Testis (tissue), 3 donors: ENCODE results near the gene GJA9. TPM values are rescaled to one million over a fixed set of nuclear protein-coding genes. Genes with fewer than 3 reads are reported as not detected.

Experiments
- DNase-seq: peaks from one replicate; pipeline ENCODE4 v3.0.0-alpha.2; 2019
- H3K27ac ChIP-seq, 2 donors: fragments of 200-600 bp; sonication (generic); one replicate each; pipeline ENCODE4 v1.5.1; 2019
- H3K27me3 ChIP-seq: fragments of 200-600 bp; sonication (generic); one replicate; pipeline ENCODE4 v1.5.1; 2019
- H3K36me3 ChIP-seq: fragments of 200-600 bp; sonication (generic); one replicate; pipeline ENCODE4 v1.5.1; 2017; ENCODE audit warnings: low read depth; ENCODE audit errors: missing control alignments
- H3K4me1 ChIP-seq: fragments of 200-600 bp; sonication (generic); one replicate; pipeline ENCODE4 v1.5.1; 2019
- H3K4me3 ChIP-seq, 2 donors: fragments of 200-600 bp; sonication (generic); one replicate each; pipeline ENCODE4 v1.5.1; 2017 to 2019
- H3K9me3 ChIP-seq: fragments of 200-600 bp; sonication (generic); one replicate; pipeline ENCODE4 v1.5.1; 2017
- POLR2A ChIP-seq: fragments of 450-650 bp; IDR thresholded peaks from one replicate; pipeline ENCODE4 v1.6.1; 2017; ENCODE audit warnings: antibody characterized with exemption, mild to moderate bottlenecking, moderate library complexity
- WGBS, 2 donors: methylation state at CpG; one replicate each; pipeline ENCODE4 v1.1.5; 2018; 5-methylcytosine and 5-hydroxymethylcytosine counted together
- intact Hi-C: fragments of 100-400 bp; cut with DNase I; formaldehyde crosslinking; loops from one replicate; pipeline ENCODE4 v1.15.1; 2023; ENCODE audit warnings: low total_unique reads
- polyA plus RNA-seq: library from polyadenylated mRNA; stranded (reverse); fragments of 350-450 nt; fragmentation: Illumina TruSeq; extraction: RNeasy Lipid Tissue Mini Kit (QIAGEN cat#74804); gene quantifications from one replicate; pipeline ENCODE4 v1.2.3, GENCODE V29; 2014; ENCODE audit warnings: low read depth, low replicate concordance; ENCODE audit not compliant: insufficient read depth
- total RNA-seq, 2 donors: library from RNA; depleted of rRNA; stranded (reverse); fragments of >200 nt; gene quantifications; one replicate each; pipeline ENCODE4 v1.2.3, GENCODE V29; 2016
- TF ChIP-seq, protein P1 (sequence below), 3 experiments: fragments of 450-650 bp in 2 of 3; fragments of 200-600 bp in 1 of 3; sonication (generic) in 1 of 3; IDR thresholded peaks; one replicate each; pipeline ENCODE4 v1.5.1; 2016 to 2019; ENCODE audit warnings: antibody characterized with exemption in 3 of 3, mild to moderate bottlenecking in 2 of 3, moderate library complexity in 1 of 3

Gene GJA9
- total and polyA plus RNA-seq, 3 donors from 2014 or later = 0.19 to 3.4 (median 1.0) TPM

DNA sequence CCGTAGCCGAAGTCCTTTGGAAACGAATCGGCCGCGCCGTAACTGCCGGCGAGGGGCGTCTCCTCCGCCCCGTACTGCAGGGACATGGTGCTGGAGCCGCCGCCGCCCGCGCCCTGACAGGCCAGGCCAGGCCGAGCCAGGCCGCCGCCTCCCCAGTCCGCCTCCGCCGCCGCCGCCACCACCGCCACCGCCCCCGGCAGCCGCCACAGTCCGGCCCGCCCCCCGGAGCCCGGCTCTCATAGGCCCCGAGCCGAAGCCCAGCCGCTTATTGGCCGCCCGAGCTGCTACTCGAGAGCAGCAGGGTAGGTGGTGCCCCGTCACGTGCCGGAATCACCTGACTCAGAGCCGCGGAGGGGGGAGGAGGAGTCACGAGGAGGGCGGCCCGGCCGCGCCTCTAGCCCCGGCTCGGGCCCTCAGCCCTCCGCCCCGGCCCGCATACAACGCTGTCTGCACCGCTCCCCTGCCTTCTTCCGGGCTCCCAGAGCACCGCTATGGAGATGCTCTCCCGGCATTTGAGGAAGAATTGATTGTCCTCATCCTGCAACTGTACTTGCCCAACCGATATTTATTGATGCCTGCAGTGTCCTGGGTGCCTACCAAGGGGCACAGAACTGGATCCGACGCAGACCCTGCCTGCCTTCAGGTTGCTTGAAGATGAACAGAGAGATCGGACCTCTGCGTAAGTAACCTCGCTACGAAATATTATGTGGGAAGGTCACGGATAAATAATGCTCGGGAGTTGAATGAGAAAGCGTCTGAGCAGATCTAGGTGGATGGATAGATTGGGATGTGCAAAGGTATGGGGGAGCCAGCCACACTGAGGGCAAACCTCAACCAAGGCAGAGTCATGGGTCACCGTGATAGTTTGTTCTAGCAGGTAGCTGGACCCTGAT, 21.6 kb downstream of the GJA9 start, which contains the start of gene RRAGC:
TSS of gene RRAGC (minus strand) at position 212 of the 893 bp plus-strand sequence. CDS start at position 86, 126 bp downstream.
- no peak for TF ChIP-seq POLR2A
- TF ChIP-seq, protein P1, sequence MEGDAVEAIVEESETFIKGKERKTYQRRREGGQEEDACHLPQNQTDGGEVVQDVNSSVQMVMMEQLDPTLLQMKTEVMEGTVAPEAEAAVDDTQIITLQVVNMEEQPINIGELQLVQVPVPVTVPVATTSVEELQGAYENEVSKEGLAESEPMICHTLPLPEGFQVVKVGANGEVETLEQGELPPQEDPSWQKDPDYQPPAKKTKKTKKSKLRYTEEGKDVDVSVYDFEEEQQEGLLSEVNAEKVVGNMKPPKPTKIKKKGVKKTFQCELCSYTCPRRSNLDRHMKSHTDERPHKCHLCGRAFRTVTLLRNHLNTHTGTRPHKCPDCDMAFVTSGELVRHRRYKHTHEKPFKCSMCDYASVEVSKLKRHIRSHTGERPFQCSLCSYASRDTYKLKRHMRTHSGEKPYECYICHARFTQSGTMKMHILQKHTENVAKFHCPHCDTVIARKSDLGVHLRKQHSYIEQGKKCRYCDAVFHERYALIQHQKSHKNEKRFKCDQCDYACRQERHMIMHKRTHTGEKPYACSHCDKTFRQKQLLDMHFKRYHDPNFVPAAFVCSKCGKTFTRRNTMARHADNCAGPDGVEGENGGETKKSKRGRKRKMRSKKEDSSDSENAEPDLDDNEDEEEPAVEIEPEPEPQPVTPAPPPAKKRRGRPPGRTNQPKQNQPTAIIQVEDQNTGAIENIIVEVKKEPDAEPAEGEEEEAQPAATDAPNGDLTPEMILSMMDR (IDR thresholded peaks at IDR 0.05) = no peak
- Histone ChIP-seq H3K27me3 (no peaks in the 10 kb centered on the region), H3K4me1 (peaks cover 15% of the 10 kb centered on the region), H3K4me3 (peak within 1 kb of the TSS; percentile 92 to 98), H3K27ac (peak within 1 kb of the TSS; percentile 88 to 92), H3K36me3 (no peaks in the 10 kb centered on the region), H3K9me3 (no peaks in the 10 kb centered on the region)
- peak; percentile 100 for DNase-seq
- 0 to 1% methylated on average over 11 to 67 of the region's 70 CpGs for WGBS, 2 donors
- intact Hi-C loops = no loop called here

DNA sequence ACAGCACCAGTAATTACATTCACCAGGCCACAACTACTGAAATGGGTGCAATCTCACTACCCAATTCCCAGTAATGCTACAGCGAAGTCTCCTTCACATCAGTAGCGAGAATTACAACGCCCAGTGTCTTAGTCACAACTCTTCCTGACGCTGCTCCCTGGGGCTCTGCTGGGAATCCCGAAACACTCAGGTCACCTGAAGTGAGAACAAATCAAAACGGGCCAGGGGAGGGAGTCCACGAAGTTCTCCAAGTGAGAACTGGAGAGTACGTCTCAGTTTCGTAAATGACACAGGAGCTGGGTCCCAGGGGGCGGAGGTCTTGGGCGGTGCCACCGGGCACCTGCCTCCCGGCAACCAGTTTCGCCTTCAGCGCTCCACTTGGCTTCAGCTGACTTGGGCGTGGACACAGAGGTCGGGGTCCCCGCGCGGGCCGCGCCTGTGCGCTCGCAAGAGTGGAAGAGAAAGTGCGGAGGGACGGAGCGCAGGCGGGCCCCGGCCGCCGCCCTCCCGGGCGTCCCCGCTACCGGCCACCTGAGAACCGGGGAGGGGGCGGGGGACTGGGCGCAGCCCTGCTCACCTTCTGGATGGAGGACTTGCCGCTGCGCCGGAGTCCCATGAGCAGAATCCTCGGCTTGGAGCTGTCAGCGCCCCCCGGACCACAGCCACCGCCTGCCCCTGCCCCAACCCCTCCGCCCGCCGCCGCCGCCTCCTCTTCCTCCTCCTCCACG, 22.4 kb downstream of the GJA9 start:
- H3K4me3 ChIP-seq = peak overlapping the region; percentile 92 to 98
- TF ChIP-seq, protein P1 (IDR thresholded peaks at IDR 0.05) = no peak
- no peak for TF ChIP-seq POLR2A
- DNase-seq = peak; percentile 53
- intact Hi-C loops = no loop called here
- H3K27ac ChIP-seq = peak overlapping the region; percentile 88 to 92
- H3K9me3 ChIP-seq = no peaks in the 10 kb centered on the region
- no peaks in the 10 kb centered on the region for H3K36me3 ChIP-seq
- no peaks in the 10 kb centered on the region for H3K27me3 ChIP-seq
- peaks cover 15% of the 10 kb centered on the region for H3K4me1 ChIP-seq
- WGBS, 2 donors = 0 to 2% methylated on average over 20 to 50 of the region's 51 CpGs

DNA sequence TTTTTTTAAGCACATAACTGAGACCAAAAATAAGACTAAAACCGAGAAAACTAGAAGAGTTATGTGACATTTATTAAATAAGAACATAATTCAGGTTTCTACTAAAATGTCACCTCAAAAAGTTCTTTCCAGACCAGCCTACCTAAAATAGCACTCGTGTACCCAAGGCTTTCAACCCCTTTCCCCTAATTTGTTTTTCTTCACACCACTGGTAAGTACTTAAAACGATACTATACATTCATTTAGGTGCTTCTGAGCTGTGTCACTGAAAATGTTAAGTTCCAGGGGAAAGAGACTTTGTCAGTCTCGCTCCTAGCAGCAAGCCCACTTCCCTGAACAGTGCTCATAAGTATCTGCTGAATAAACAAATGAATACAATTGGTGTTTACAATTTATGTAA, 28.6 kb downstream of the GJA9 start:
- H3K4me1 ChIP-seq = peaks cover 4% of the 10 kb centered on the region
- WGBS, 2 donors = 80 to 90% methylated on average over 4 of the region's 4 CpGs
- H3K27me3 ChIP-seq = no peaks in the 10 kb centered on the region
- no peaks in the 10 kb centered on the region for H3K9me3 ChIP-seq
- TF ChIP-seq, protein P1 (IDR thresholded peaks at IDR 0.05) = no peak
- no peak for TF ChIP-seq POLR2A
- intact Hi-C loops = no loop called here
- no peak overlapping the region for H3K4me3 ChIP-seq
- no peak for DNase-seq
- no peaks in the 10 kb centered on the region for H3K36me3 ChIP-seq
- H3K27ac ChIP-seq = no peak overlapping the region

DNA sequence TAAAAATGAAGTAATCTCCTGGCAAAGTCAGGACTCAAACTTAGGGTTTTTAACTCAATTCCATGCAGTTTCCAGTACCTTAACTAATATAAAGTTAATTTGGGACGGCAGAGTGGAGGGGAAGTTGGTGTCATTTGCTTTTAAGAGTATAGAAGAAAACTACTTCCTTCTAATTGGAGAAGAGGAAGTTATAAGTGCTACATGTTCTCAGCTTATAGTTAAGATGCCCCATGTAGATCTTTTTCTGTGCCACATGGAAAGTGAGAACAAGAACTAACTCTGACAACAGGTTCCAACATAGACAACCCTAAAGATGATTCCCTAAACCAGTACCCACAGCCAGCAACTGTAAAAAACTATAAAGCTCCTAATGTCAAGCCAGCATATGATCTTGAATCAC, 33.3 kb downstream of the GJA9 start:
- TF ChIP-seq POLR2A = no peak
- TF ChIP-seq, protein P1 (IDR thresholded peaks at IDR 0.05) = no peak
- no peaks in the 10 kb centered on the region for H3K36me3 ChIP-seq
- H3K4me3 ChIP-seq = no peak overlapping the region
- no peaks in the 10 kb centered on the region for H3K27me3 ChIP-seq
- DNase-seq = no peak
- no peak overlapping the region for H3K27ac ChIP-seq
- WGBS, 2 donors = 77 to 84% methylated on average over 1 of the region's 1 CpG
- no peaks in the 10 kb centered on the region for H3K9me3 ChIP-seq
- no peaks in the 10 kb centered on the region for H3K4me1 ChIP-seq
- intact Hi-C loops = no loop called here
